Stimulated activated CD8-positive, alpha-beta memory T cell treated with anti-CD3 and anti-CD28 coated beads, Interleukin-4, amount 100 ng/mL, for 48 hours (primary cell): Measurements from ENCODE around the gene HARS2.
"Not testable (repeated sequence)": the region's sequence is repeated elsewhere in the genome, so short reads cannot be mapped to it uniquely, and the experiment has no call there.

Experiments
- DNase-seq: peaks from one replicate; pipeline ENCODE4 v3.0.0-alpha.2; 2020

Gene HARS2

GRCh38 chr5:140690941-140691924 lies at the start of gene HARS2, which contains the start of gene HARS1:
TSS of gene HARS2 (plus strand) at chr5:140691455. CDS start at chr5:140691649, 194 bp downstream.
TSS of gene HARS1 (minus strand) at chr5:140691370. CDS start at chr5:140691304, 66 bp downstream.
- peak; percentile 90 for DNase-seq

GRCh38 chr5:140641716-140642115 lies 49.5 kb upstream of the HARS2 start:
- no peak for DNase-seq

- DNase-seq = no peak
Observed at GRCh38 chr5:140642718-140643117, 48.5 kb upstream of the HARS2 start.

GRCh38 chr5:140647042-140647419 lies 44.2 kb upstream of the HARS2 start:
- DNase-seq = no peak

- no peak for DNase-seq
Observed at GRCh38 chr5:140658870-140659269, 32.4 kb upstream of the HARS2 start.

- not testable (repeated sequence) for DNase-seq
Observed at GRCh38 chr5:140660371-140660770, 30.9 kb upstream of the HARS2 start.

GRCh38 chr5:140664030-140664358 lies 27.3 kb upstream of the HARS2 start:
- DNase-seq = no peak

GRCh38 chr5:140664359-140665119 lies 26.7 kb upstream of the HARS2 start, which contains the start of gene WDR55:
TSS of gene WDR55 (plus strand) at chr5:140664904. CDS start at chr5:140664913, 9 bp downstream.
- DNase-seq = peak; percentile 97

- not testable (repeated sequence) for DNase-seq
Observed at GRCh38 chr5:140671035-140671434, 20.2 kb upstream of the HARS2 start.

- DNase-seq = no peak
Observed at GRCh38 chr5:140671472-140672125, 19.7 kb upstream of the HARS2 start.

- no peak for DNase-seq
Observed at GRCh38 chr5:140672455-140673186, 18.6 kb upstream of the HARS2 start.

GRCh38 chr5:140673187-140673976 lies 17.9 kb upstream of the HARS2 start, which contains the start of gene DND1:
TSS of gene DND1 (minus strand) at chr5:140673576. CDS start at chr5:140673542, 34 bp downstream.
- DNase-seq = no peak

GRCh38 chr5:140674211-140674610 lies 17.0 kb upstream of the HARS2 start:
- DNase-seq = no peak

- no peak for DNase-seq
Observed at GRCh38 chr5:140674629-140675028, 16.6 kb upstream of the HARS2 start.

GRCh38 chr5:140677947-140678346 lies 13.3 kb upstream of the HARS2 start:
- DNase-seq = no peak

GRCh38 chr5:140678993-140679392 lies 12.3 kb upstream of the HARS2 start:
- no peak for DNase-seq

- DNase-seq = no peak
Observed at GRCh38 chr5:140690376-140690932, 801 bp upstream of the HARS2 start.

- no peak for DNase-seq
Observed at GRCh38 chr5:140694276-140694675, 3.0 kb downstream of the HARS2 start.

- DNase-seq = no peak
Observed at GRCh38 chr5:140696891-140697492, 5.7 kb downstream of the HARS2 start.
